AML-193 (cell line): ENCODE measurements around the gene SBNO1.
"Not testable (repeated sequence)": the region's sequence is repeated elsewhere in the genome, so short reads cannot be mapped to it uniquely, and the experiment has no call there.

Experiments
- DNase-seq, 2 experiments: peaks; one replicate each; lab custom pipeline; 2025; lab: John Stamatoyannopoulos, UW

The SBNO1 gene

DNA sequence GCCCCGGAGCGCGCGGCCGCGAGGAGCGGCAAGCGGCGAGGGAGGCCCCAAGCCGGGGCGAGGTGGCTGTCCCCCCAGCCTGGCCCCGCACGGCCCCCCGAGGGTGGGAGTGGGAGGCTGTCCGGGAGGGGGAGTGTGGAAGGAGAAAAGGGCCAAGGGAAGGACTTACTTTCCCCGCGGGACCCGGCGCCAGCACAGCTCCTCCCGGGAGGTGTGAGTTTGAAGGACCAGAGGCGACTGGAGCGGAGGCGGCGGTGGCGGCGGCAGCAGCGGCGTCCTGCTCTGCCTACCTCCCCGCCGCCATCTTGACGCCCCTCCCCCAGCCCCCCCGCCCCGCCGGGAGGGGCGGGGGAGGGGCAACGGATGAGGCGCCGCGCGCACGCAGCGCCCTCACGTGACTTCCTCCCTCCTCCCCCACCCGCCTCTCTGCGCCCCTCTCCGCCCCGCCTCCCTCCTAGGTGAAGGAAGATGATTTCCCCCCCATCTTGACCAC is at the start of gene SBNO1:
TSS of gene SBNO1 (minus strand) at position 316 of the 493 bp plus-strand sequence. CDS start 14,406 bp downstream, outside the sequence.
- peak; percentile 73 to 75 for DNase-seq

DNA sequence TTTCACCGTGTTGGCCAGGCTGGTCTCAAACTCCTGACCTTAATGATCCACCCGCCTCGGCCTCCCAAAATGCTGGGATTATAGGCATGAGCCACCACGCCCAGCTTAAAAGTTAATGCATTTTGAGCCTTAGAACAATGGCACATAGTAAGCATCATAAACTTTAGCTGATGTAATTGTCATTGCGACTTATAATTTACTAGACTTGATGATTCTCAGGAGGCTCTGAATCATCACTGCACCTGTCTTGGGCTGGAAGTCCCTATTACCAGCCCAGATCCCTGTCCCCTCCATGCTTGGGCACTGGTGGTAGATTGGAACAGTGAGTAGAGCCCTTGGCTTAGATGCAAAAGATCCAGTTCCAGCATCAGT is 45.4 kb upstream of the SBNO1 start:
- DNase-seq, result no peak

- not testable (repeated sequence) for DNase-seq
These were observed 44.8 kb upstream of the SBNO1 start for GRCh38 chr12:123409284-123410040.

DNA sequence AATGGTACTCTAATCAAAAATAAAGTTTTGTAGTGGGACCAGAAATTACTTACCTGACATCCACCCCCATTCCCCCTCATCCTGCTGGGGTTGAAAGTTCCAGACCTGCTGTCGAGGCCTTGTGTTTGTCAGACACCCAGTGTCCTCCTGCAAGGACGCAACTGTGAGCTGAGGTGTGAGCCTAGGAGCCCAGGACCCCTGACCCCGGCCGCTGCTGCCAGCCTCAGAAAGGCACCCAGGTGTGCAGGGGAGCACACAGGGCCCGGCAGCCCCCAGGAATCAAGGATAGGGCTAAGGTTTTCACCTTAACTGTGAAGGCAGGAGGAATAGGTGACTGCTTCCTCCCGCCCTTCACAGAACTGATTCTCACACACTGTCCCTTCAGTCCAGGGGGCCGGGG is 44.0 kb upstream of the SBNO1 start:
- DNase-seq, result not testable (repeated sequence)

DNA sequence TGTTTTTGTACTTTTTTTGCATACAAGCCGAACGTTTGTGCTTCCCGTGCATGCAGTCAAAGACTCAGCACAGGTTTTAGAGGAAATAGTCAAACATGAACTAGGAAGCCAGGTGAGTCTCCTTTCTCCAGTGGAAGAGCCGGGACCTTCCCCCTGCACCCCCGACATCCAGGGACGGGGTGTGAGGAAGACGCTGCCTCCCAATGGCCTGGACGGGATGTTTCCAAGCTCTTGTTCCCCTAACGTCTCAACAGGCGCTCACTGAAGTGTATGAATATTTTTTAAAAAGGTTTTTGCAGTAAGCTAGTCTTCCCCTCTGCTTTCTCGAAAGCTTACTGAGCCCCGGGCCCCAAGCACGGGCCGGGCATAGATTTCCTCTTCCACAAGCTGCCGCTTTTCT is 43.3 kb upstream of the SBNO1 start:
- DNase-seq, result not testable (repeated sequence)

DNA sequence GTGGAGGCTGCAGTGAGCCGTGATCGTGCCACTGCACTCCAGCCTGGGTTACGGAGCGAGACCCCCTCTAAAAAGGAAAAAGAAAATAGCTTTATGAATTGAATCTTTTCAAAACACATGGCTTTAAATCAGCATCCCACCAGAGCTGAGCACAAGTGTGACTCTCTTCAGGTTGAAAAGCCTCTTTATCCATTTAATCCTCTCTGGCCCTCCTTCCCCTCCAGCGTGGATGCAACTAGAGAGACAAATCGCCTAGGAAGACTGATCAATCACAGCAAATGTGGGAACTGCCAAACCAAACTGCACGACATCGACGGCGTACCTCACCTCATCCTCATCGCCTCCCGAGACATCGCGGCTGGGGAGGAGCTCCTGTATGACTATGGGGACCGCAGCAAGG is 42.6 kb upstream of the SBNO1 start:
- not testable (repeated sequence) for DNase-seq

GRCh38 chr12:123404581-123404980 is 39.9 kb upstream of the SBNO1 start:
- no peak for DNase-seq

- DNase-seq, result no peak
These were observed 37.4 kb upstream of the SBNO1 start for GRCh38 chr12:123401753-123402683.

DNA sequence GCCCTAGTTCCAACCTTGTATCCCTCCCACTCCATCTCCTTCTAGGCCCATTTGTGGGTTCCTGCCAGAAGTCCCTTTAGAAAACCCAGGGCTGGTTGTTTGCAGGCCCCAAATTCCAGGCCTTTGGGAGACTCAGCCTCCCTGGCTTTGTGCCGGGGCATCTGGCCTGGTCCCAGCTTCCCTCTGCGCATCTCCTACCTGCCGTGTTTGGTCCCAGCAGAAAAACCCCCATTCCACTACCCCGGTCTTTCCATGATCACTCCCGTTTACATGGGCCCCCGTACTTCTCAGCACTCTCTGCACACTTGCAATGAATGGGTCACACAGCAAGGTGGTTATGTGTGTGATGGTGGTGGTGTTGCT is 34.6 kb upstream of the SBNO1 start:
- no peak for DNase-seq

DNA sequence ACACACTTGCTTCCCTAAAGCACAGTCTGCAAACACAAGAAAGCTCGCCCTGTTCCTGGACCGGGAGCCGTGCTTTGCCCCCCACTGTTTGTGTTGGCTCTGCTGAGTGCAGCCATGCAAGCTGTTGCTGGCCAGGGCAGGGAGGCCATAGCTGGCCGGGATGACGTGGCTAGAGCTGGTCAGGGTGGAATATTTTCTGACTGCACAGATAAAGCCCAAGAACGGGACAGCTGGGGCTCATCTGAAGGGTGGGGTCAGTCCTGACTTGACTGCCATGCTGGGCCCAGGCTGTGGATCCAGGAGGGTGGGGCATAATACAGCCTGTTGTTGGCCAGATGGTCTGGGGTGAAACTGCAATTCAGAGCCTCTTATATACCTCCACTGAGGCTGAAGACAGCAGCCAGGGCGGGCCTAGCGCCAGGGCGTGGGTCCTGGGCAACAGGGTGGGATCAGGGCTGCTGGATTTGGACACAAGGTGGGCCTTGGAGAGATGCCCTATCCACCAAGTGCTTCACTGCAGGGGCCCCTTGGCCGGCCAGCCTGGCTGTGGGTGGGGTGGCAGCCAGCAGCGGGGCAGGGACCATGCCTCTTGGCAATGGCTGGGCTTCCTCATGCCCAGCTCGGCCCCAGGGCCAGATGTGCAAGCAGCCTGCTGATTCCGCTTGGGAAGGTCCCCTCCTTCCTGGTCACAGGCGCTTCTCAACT is 34.1 kb upstream of the SBNO1 start:
- no peak for DNase-seq

- no peak for DNase-seq
These were observed 33.5 kb upstream of the SBNO1 start for GRCh38 chr12:123398177-123398549.

GRCh38 chr12:123397400-123397799 is 32.8 kb upstream of the SBNO1 start:
- DNase-seq, result no peak

DNA sequence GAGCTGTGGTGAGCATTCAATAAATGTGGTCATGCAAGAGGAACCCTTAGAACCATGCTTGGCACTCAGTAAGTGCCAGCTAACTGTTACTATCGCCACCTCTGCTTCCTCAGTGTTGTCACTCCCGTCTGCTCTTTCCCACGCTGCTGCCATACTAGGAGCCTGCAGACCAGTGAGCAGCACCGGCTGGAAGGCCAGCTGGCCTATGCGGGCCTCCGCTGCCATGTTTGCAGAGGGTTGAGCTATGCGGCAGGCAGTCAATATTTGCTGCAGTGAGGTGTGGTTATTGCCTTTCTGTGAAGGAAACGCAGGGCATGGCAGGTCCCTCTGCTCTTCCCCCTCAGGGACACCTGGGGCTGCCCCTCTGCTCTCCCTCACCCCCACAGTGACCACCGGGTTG is 32.3 kb upstream of the SBNO1 start:
- DNase-seq, result no peak

DNA sequence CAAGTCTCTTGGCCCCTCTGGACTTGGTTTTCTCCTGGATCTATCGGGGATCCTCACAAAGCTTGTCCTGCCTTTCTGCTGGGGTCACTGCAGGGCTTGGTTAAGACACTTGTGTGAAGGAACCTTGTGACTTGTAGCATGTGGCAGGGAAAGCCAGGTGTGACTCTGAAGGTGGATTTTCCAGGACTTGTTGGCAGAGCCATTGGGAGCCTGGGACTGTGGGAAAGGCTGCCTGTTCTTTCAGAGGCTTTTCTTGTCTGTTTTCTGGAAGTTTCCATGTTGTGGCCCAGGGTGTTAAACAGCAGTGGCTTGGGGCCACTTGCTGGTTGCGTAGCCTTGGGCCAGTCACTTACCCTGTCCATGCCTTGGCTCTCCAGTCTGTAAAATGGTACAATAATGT is 31.9 kb upstream of the SBNO1 start:
- DNase-seq, result no peak

GRCh38 chr12:123395236-123395635 is 30.6 kb upstream of the SBNO1 start:
- no peak for DNase-seq

DNA sequence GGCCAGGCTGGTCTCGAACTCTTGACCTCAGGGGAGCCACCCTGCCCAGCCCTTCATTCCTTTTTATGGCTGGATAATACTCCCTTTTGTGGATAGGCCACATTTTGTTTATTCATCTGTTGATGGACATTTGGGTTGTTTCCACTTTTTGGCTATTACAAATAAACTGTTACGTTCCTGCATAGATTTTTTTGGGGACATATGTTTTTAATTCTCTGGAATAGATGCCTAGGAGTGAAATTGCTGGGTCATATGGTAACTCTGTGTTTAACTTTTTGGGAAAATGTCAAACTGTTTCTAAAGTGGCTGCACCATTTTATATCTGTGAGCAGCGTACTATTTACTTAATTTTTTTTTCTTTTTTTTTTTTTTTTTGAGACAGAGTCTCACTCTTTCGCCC is 29.1 kb upstream of the SBNO1 start:
- DNase-seq, result no peak

- no peak for DNase-seq
These were observed 27.1 kb upstream of the SBNO1 start for GRCh38 chr12:123391546-123392343.

DNA sequence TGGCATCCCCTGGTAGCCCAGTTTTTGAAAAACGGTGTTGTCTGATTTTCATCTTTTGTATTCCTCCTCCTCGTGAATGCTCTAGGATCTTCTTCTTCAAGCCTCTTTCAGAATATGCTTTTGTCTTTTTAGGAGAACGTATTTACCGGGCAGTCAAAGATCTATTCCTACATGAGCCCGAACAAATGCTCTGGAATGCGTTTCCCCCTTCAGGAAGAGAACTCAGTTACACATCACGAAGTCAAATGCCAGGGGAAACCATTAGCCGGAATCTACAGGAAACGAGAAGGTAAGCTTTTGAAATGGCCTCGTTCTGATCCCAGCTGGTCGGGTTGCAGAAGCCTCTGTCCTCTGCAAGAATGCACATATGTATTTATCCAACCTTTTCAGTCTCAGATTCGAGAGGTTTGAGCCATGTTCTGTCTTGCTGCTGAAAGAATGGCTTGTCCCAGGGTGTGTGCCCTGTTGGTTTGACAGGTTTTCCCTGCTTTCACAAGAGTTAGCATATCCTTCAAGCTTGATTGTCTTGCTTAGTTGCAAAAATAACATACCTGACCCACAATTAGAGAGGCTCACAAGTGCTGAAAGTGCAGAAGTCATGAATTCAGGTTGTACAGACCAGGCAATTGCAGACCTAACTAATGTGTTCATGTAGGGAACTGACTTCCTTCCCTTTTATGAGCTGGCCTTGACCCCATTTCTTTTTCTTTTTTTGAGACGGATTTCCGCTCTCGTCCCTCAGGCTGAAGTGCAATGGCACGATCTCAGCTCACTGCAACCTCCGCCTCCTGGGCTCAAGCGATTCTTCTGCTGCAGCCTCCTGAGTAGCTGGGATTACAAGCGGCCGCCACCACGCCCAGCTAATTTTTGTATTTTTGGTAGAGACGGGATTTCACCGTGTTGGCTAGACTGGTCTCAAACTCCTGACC is 26.1 kb upstream of the SBNO1 start:
- DNase-seq, result peak; percentile 27

GRCh38 chr12:123389560-123390351 is 25.1 kb upstream of the SBNO1 start:
- no peak for DNase-seq
